Keratinocyte (primary cell): ENCODE measurements around the gene IL17A.

Experiments used
- CTCF ChIP-seq, 3 experiments: IDR thresholded peaks in 1 of 3; conservative IDR thresholded peaks in 1 of 3; optimal IDR thresholded peaks in 1 of 3; 2 replicates in 2 of 3; 3 replicates in 1 of 3; pipeline versions ENCODE3 to v1.5.1; 2011; ENCODE audit warnings: low read length in 3 of 3, mild to moderate bottlenecking in 3 of 3, moderate library complexity in 2 of 3, control low read depth in 1 of 3, inconsistent platforms in 1 of 3; ENCODE audit not compliant: insufficient read depth in 2 of 3; ENCODE audit errors: extremely low read depth in 1 of 3
- EZH2 ChIP-seq: IDR thresholded peaks from one replicate; pipeline ENCODE4 v1.6.1; 2012; ENCODE audit warnings: inconsistent platforms, mild to moderate bottlenecking, low read length, moderate library complexity

- no peak for TF ChIP-seq CTCF (optimal IDR thresholded peaks at IDR 0.05 in 1 of 3, IDR thresholded peaks at IDR 0.05 in 1 of 3, conservative IDR thresholded peaks at IDR 0.05 in 1 of 3; ENCODE audit: extremely low read depth in 1 of 3, insufficient read depth in 2 of 3, low read length in 3 of 3)
- no peak for TF ChIP-seq EZH2
Measured at GRCh38 chr6:52210227-52210626, 24.1 kb downstream of the IL17A start.
